Osteoblast (primary cell): ENCODE results near the gene TEX29. TPM values are rescaled to one million over a fixed set of nuclear protein-coding genes. Genes with fewer than 3 reads are reported as not detected.
A peak's percentile ranks its signal among the peaks of the same experiment; 100 is the strongest.

Experiments
- DNase-seq: peaks from one replicate; pipeline ENCODE4 v3.0.0; 2011; ENCODE audit warnings: low spot score, mixed read lengths; ENCODE audit not compliant: insufficient read length; ENCODE audit errors: missing footprints
- H2AFZ ChIP-seq: 2 replicates; pipeline ENCODE4 v1.6.0; 2011; ENCODE audit warnings: mild to moderate bottlenecking, low read length
- H3K27ac ChIP-seq: 2 replicates; pipeline ENCODE4 v1.5.1; 2011; ENCODE audit warnings: mild to moderate bottlenecking, low read depth, low read length, moderate library complexity
- H3K27me3 ChIP-seq: 2 replicates; pipeline ENCODE4 v1.6.0; 2012; ENCODE audit warnings: mild to moderate bottlenecking, control low read depth, inconsistent platforms, low read length, moderate library complexity; ENCODE audit not compliant: insufficient read depth
- H3K36me3 ChIP-seq: 2 replicates; pipeline ENCODE4 v1.5.1; 2011; ENCODE audit warnings: mild to moderate bottlenecking, low read length, control low read depth, moderate library complexity; ENCODE audit not compliant: insufficient read depth
- H3K4me1 ChIP-seq: 2 replicates; pipeline ENCODE4 v1.5.1; 2011; ENCODE audit warnings: mild to moderate bottlenecking, low read length, control low read depth, moderate library complexity; ENCODE audit not compliant: insufficient read depth
- H3K4me2 ChIP-seq: 2 replicates; pipeline ENCODE4 v1.6.0; 2011; ENCODE audit warnings: mild to moderate bottlenecking, low read length; ENCODE audit not compliant: insufficient read depth
- H3K4me3 ChIP-seq: fragments of 200-600 bp; sonication (generic); 3 replicates; pipeline ENCODE4 v1.5.1; 2012; ENCODE audit warnings: mild to moderate bottlenecking, low read length, inconsistent platforms; ENCODE audit not compliant: insufficient read depth
- H3K79me2 ChIP-seq: 2 replicates; pipeline ENCODE4 v1.6.0; 2012; ENCODE audit warnings: mild to moderate bottlenecking, low read length, control low read depth, inconsistent platforms; ENCODE audit not compliant: insufficient read depth
- H3K9me3 ChIP-seq: 2 replicates; pipeline ENCODE4 v1.5.1; 2011; ENCODE audit warnings: low read depth, low read length, control low read depth
- H4K20me1 ChIP-seq: 2 replicates; pipeline ENCODE4 v1.6.0; 2012; ENCODE audit warnings: mild to moderate bottlenecking, low read length, control low read depth; ENCODE audit not compliant: insufficient read depth
- total RNA-seq: library from RNA; depleted of rRNA; stranded (reverse); fragments of >200 nt; gene quantifications from 2 replicates; pipeline ENCODE4 v1.2.3, GENCODE V29; 2012
- TF ChIP-seq, protein P1 (sequence below): IDR thresholded peaks from 2 replicates; pipeline ENCODE4 v1.5.1; 2011; ENCODE audit warnings: mild to moderate bottlenecking, low read depth, low read length, moderate library complexity; ENCODE audit errors: extremely low read depth

Gene TEX29
- total RNA-seq, result 0.36 TPM in 1 of 2 replicates, not detected in the other

DNA sequence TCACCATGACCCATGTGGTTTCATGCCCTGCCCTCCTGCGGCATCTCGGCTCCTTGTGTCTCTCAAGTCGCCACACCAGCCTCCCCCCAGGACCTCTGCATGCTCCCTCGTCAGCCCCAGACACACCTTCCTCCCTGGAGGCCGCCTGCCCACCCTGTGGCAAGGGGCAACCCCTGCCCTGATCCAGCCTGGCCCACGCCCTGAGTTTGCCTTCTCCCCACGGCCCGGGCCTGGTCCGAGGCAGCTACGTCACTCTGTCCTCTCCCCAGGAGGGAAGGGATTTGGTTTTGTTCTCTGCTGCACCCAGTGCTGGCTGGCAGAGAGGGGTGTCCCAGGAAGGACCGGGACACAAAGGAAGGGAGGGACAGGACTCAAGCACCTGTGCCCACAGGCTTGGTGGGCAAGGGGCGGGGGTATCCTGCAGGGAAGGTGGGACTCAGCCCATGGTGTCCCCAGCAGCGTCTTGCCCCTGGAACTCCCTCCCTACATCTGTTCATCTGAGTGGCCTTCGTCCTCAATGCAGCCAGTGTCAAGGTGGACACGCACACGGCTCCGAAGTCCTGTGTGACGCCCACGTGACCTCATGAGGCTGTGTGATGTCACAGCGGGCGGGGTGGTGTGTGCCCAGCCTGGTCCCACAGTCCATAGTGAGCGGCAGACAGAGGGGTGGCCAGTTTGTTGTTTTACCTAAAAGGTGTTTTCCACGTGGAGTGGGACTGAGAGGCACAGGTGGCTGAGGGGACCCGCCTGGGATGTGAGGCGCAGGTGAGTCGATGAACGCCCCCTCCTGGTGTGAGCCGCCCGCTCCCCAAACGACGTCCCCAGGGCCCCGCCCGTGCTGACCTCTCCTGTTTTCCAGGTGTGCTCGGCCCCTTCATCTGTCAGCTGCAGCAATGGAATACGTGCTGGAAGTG lies at the start of gene TEX29:
TSS of gene TEX29 (plus strand) at position 645 of the 914 bp plus-strand sequence. CDS start at position 894, 249 bp downstream.
- H3K4me1 ChIP-seq, result no peaks in the 10 kb centered on the region
- no peak within 1 kb of the TSS for H3K4me2 ChIP-seq
- TF ChIP-seq, protein P1, sequence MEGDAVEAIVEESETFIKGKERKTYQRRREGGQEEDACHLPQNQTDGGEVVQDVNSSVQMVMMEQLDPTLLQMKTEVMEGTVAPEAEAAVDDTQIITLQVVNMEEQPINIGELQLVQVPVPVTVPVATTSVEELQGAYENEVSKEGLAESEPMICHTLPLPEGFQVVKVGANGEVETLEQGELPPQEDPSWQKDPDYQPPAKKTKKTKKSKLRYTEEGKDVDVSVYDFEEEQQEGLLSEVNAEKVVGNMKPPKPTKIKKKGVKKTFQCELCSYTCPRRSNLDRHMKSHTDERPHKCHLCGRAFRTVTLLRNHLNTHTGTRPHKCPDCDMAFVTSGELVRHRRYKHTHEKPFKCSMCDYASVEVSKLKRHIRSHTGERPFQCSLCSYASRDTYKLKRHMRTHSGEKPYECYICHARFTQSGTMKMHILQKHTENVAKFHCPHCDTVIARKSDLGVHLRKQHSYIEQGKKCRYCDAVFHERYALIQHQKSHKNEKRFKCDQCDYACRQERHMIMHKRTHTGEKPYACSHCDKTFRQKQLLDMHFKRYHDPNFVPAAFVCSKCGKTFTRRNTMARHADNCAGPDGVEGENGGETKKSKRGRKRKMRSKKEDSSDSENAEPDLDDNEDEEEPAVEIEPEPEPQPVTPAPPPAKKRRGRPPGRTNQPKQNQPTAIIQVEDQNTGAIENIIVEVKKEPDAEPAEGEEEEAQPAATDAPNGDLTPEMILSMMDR, result no peak
- no peaks in the 10 kb centered on the region for H3K9me3 ChIP-seq
- H3K27ac ChIP-seq, result no peak within 1 kb of the TSS
- no peak within 1 kb of the TSS for H3K4me3 ChIP-seq
- no peak within 1 kb of the TSS for H2AFZ ChIP-seq
- no peaks in the 10 kb centered on the region for H3K36me3 ChIP-seq
- peak; percentile 83 for DNase-seq
- no peaks in the 10 kb centered on the region for H3K27me3 ChIP-seq
- no peaks in the 10 kb centered on the region for H4K20me1 ChIP-seq
- H3K79me2 ChIP-seq, result no peaks in the 10 kb centered on the region

DNA sequence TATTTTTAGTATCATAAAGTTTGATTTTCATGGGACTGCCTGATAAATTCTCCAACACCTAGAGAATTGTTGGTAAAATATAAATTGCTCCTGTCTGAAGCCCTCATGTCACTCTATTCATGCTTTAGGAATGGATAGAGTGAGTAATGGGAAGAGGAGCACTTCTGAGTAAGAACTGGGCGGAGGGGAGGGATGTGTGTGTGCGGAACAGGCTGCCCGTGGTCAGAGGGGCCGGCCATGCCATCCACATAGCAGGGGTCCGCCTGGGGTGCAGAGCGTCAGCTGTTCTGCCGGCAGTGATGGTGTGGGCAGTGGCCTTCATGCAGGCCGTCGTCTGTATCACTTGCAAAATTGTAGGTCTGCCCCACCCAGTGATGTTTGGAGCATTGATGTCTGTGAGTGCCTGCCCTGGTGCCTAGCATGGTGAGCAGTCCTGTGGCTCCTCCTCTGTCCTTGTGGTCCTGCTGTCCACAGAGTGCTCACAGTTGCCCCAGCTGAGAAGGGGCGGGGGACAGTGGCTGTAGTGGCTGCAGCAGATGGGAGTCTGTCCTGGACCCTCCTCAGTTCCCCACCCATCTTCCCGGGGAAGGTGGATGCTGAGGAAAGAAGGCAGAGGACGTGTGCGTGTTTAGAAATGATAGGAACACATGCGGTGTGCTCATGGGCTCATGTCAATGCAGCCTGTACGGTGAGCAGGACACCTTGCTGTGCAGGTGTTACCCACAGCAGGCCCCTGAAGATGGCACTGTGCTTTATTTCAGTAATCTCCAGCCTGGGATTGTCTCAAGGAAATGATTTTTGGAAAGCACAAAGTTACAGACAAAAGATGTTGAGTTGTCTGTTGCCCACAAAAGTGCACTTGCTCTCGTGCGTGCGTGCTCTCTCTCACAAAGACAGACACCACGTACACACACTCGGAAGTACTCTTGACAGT lies 49.4 kb upstream of the TEX29 start:
- peak overlapping the region; percentile 83 for H3K4me2 ChIP-seq
- DNase-seq, result peak; percentile 90
- H3K27ac ChIP-seq, result peak overlapping the region; percentile 71
- H3K4me3 ChIP-seq, result peak overlapping the region; percentile 57
- TF ChIP-seq, protein P1, result no peak
- H3K36me3 ChIP-seq, result peaks cover 31% of the 10 kb centered on the region
- H3K27me3 ChIP-seq, result no peaks in the 10 kb centered on the region
- no peaks in the 10 kb centered on the region for H3K9me3 ChIP-seq
- peaks cover 8% of the 10 kb centered on the region for H3K79me2 ChIP-seq
- H4K20me1 ChIP-seq, result no peaks in the 10 kb centered on the region
- H3K4me1 ChIP-seq, result peaks cover 15% of the 10 kb centered on the region
- H2AFZ ChIP-seq, result no peak overlapping the region

DNA sequence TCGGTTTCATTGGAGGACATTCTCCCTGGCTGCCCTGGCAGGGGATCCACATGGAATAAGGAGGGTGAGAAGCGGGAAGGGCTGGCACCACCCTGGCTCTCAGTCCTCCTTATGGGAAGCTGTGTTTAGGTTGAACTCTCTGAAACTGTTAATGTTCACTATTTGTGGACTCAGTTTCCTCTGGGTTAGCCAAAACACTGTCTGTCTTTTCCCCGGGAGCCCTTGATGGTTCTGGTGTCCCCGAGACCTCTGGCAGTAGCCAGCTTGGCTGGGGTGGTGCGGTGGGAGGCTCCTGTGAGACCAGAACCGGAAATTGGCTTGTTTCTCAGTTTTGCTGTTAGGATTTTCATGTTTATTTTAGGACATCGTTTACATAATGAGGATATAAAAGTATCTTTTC lies 48.3 kb upstream of the TEX29 start:
- Histone ChIP-seq H3K27ac (peak overlapping the region; percentile 35), H3K9me3 (no peaks in the 10 kb centered on the region), H2AFZ (no peak overlapping the region), H3K27me3 (no peaks in the 10 kb centered on the region), H4K20me1 (no peaks in the 10 kb centered on the region), H3K4me1 (peaks cover 15% of the 10 kb centered on the region), H3K4me3 (no peak overlapping the region), H3K79me2 (peaks cover 8% of the 10 kb centered on the region), H3K36me3 (peaks cover 40% of the 10 kb centered on the region), H3K4me2 (no peak overlapping the region)
- TF ChIP-seq, protein P1, result no peak
- DNase-seq, result no peak
